Progenitor cell of endocrine pancreas (in vitro differentiated cells): ENCODE results near the gene ADGRA3. TPM values are rescaled to one million over a fixed set of nuclear protein-coding genes. Genes with fewer than 3 reads are reported as not detected.
A peak's percentile ranks its signal among the peaks of the same experiment; 100 is the strongest.

ENCODE experiments used
- DNase-seq: peaks from one replicate; pipeline ENCODE4 v3.0.0; 2021; ENCODE audit warnings: low spot score; ENCODE audit not compliant: unreplicated experiment
- H3K27ac Mint-ChIP-seq: 2 replicates; pipeline ENCODE4 v1.8.0; 2021; ENCODE audit warnings: mild to moderate bottlenecking, moderate library complexity, mixed read lengths
- H3K27me3 Mint-ChIP-seq: 2 replicates; pipeline ENCODE4 v1.8.0; 2021; ENCODE audit warnings: mixed read lengths
- H3K36me3 Mint-ChIP-seq: 2 replicates; pipeline ENCODE4 v1.8.0; 2022; ENCODE audit warnings: mixed read lengths; ENCODE audit not compliant: insufficient read depth
- H3K4me1 Mint-ChIP-seq: 2 replicates; pipeline ENCODE4 v1.8.0; 2021; ENCODE audit warnings: low read depth, mixed read lengths
- H3K4me3 Mint-ChIP-seq: 2 replicates; pipeline ENCODE4 v1.8.0; 2021; ENCODE audit warnings: low read depth, mild to moderate bottlenecking, moderate library complexity, mixed read lengths
- H3K9me3 Mint-ChIP-seq: 2 replicates; pipeline ENCODE4 v1.8.0; 2021; ENCODE audit warnings: low read depth, mixed read lengths
- CTCF ChIP-seq: fragments of 200-600 bp; sonication (generic); IDR thresholded peaks from one replicate; pipeline ENCODE4 v1.5.0; 2021; ENCODE audit warnings: antibody characterized with exemption, mild to moderate bottlenecking; ENCODE audit not compliant: unreplicated experiment
- total RNA-seq: library from RNA; stranded (reverse); gene quantifications from 2 replicates; pipeline ENCODE4 v1.2.1, GENCODE V29; 2021

The ADGRA3 gene
- total RNA-seq, 1 donor from 2014 or later, result 127 TPM

- no peaks in the 10 kb centered on the region for H3K27me3 Mint-ChIP-seq
- H3K4me3 Mint-ChIP-seq, result no peak overlapping the region
- DNase-seq, result no peak
- H3K36me3 Mint-ChIP-seq, result peaks cover 38% of the 10 kb centered on the region
- H3K9me3 Mint-ChIP-seq, result no peaks in the 10 kb centered on the region
- peaks cover 12% of the 10 kb centered on the region for H3K4me1 Mint-ChIP-seq
- TF ChIP-seq CTCF, result no peak
- peak overlapping the region; percentile 74 for H3K27ac Mint-ChIP-seq
These were observed 80.2 kb downstream of the ADGRA3 start for GRCh38 chr4:22435652-22436051.

GRCh38 chr4:22434895-22435294, 81.0 kb downstream of the ADGRA3 start:
- Mint-ChIP-seq H3K4me1 (peaks cover 9% of the 10 kb centered on the region), H3K27ac (no peak overlapping the region), H3K36me3 (peaks cover 42% of the 10 kb centered on the region), H3K9me3 (peaks cover 4% of the 10 kb centered on the region), H3K4me3 (no peak overlapping the region), H3K27me3 (no peaks in the 10 kb centered on the region)
- DNase-seq, result no peak
- peak; percentile 52 for TF ChIP-seq CTCF

GRCh38 chr4:22430626-22431025, 85.2 kb downstream of the ADGRA3 start:
- TF ChIP-seq CTCF, result no peak
- Mint-ChIP-seq H3K27me3 (no peaks in the 10 kb centered on the region), H3K4me1 (peaks cover 3% of the 10 kb centered on the region), H3K9me3 (peaks cover 4% of the 10 kb centered on the region), H3K36me3 (peaks cover 41% of the 10 kb centered on the region), H3K4me3 (no peak overlapping the region), H3K27ac (no peak overlapping the region)
- DNase-seq, result no peak

GRCh38 chr4:22428441-22428840, 87.4 kb downstream of the ADGRA3 start:
- TF ChIP-seq CTCF, result no peak
- peaks cover 40% of the 10 kb centered on the region for H3K36me3 Mint-ChIP-seq
- H3K27me3 Mint-ChIP-seq, result no peaks in the 10 kb centered on the region
- H3K9me3 Mint-ChIP-seq, result peaks cover 4% of the 10 kb centered on the region
- no peaks in the 10 kb centered on the region for H3K4me1 Mint-ChIP-seq
- no peak overlapping the region for H3K4me3 Mint-ChIP-seq
- H3K27ac Mint-ChIP-seq, result no peak overlapping the region
- no peak for DNase-seq

GRCh38 chr4:22427675-22428074, 88.2 kb downstream of the ADGRA3 start:
- TF ChIP-seq CTCF, result no peak
- H3K9me3 Mint-ChIP-seq, result peaks cover 4% of the 10 kb centered on the region
- no peaks in the 10 kb centered on the region for H3K27me3 Mint-ChIP-seq
- H3K4me3 Mint-ChIP-seq, result no peak overlapping the region
- H3K36me3 Mint-ChIP-seq, result peaks cover 39% of the 10 kb centered on the region
- no peak for DNase-seq
- H3K4me1 Mint-ChIP-seq, result no peaks in the 10 kb centered on the region
- H3K27ac Mint-ChIP-seq, result no peak overlapping the region

- Mint-ChIP-seq H3K27ac (no peak overlapping the region), H3K36me3 (peaks cover 39% of the 10 kb centered on the region), H3K9me3 (no peaks in the 10 kb centered on the region), H3K4me1 (peaks cover 2% of the 10 kb centered on the region), H3K27me3 (no peaks in the 10 kb centered on the region), H3K4me3 (no peak overlapping the region)
- no peak for TF ChIP-seq CTCF
- no peak for DNase-seq
These were observed 95.6 kb downstream of the ADGRA3 start for GRCh38 chr4:22420291-22420690.
